Amygdala (tissue), 56 donors: ENCODE results near the gene DHRS2.

ENCODE experiments used
- DNase-seq, 56 donors: peaks; one replicate each; lab custom pipeline; 2025; lab: John Stamatoyannopoulos, UW

Gene DHRS2

DNA sequence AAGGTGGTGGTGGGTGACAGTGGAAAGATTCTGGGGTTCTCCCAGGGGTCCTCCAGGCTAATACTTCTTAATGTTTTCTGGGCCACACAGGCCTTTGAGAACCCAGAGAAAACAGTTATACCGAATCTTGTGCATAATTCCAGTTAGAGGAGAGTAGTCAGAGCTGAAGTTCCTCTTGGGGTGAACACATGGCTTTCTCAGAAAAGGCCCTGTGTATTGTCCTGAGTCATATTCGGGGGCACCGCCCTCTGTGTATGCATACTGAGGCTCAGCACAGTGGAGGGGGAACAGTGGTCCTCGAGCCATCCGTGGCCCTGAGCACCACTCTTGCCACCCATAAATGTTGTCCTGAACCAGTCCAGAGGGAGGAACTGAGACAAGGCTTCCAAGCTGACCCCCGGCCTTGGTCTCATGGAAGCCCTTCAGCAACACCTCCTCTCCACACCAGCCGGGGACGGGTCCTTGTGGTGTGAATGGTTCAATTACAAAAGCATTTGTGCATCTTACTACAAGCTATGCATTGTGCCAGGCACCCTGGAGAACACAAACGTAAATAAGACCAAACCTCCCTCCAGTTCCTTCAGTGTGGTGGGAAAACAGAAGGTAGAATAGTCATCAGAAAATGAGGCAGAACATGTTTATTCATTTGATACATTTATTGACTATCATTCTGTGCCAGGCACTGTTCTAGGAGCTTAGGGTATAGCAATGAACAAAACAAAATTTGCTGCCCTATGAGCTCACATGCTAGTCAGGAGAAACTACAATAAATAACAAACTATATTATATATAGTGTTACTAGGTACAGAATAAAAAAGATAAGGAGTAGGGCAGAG, 9.9 kb downstream of the DHRS2 start:
- no peak for DNase-seq

DNA sequence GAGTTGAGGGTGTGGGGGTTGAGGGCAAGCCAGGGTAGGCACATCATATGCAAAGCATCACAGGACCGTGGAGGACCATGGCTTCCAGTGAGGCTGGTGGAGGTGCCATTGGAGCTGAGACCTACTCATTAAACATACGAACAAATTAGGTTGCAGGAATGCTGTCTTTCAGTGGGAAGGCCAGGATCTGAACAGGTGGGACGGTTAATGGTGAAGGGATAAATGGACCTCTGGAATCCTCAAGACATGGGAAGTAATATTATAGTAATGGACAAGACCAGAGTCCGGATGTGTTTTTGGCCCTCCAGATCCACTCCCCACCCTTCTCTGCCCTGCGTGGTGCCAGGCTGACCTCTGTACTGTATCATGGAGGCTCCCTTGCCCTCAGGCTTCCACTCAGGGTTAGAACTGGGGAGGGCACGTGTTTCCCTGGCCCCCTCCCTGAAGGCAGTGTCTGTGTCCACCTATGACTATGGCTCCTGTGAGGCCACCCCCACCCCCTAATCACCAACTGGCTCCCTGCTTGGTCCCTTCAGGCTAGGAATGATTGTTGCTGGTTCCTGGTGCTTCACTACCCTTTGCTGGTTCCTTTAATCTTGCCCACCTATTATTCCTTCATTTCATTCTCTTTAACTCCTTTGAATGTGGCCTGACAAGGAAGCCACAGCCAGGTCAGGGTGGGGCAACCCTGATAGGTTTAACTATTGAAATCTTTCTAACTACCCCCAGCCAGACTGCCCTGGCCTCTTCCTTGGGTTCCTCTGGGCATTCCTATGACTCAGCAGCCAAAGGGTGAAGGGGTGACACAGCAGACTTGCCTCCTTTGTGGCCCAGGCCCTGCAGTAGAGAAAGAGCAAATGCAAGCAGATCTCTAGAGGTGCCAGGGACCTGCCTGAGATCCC, 10.7 kb downstream of the DHRS2 start:
- no peak for DNase-seq

DNA sequence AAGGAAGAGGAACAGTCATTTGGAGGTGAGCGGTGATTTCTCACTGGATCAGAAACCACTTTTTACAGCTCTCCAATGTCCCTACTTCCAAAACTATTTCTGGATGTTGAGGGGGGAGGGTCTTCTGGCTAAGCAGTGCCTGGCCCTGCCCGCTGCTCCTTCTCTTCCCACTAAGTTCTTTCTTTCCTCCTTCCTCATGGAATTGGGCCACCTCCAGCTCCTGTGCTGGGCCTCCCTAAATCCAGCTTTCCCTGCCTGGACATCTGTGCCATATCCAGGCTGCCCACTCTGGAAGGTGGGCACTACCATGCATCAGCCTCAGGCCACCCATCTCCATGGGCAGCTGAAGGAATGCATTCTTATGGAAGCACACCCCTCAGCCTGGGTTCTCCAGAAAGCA, 11.5 kb downstream of the DHRS2 start:
- no peak for DNase-seq

DNA sequence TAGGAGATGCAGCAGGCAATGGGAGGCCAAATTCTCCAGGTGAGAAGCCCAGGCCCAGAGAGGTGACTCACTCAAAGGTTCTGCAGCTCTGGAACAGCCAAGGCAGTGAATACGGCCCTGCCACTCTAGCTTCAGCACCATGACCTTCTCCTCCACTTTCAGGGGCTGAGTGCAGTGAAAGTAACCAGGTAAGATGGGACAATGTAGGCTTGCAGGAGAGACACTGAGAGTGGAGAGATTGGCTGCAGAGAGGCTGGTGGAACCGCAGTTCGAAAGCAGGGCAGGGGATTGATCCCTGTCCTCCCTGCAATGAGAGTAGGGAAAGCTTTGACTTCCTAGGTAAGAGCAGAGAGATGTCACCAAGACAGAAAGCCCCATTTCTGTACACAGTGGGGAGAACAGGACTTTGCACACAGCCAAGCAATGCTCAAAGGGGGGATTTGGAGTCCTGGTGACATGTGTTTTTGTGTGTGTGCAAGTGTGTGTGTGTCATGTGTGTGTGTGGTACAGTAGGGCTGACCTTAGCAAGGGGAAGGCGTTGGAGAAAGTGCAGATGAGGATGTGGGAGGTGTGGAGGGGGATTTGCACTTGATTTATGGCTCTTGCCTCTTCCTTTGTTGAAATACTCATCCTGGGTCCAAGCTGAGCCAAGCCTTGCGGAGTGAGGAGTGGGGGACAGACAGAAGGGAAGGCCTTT, 12.7 kb downstream of the DHRS2 start:
- DNase-seq = no peak

DNA sequence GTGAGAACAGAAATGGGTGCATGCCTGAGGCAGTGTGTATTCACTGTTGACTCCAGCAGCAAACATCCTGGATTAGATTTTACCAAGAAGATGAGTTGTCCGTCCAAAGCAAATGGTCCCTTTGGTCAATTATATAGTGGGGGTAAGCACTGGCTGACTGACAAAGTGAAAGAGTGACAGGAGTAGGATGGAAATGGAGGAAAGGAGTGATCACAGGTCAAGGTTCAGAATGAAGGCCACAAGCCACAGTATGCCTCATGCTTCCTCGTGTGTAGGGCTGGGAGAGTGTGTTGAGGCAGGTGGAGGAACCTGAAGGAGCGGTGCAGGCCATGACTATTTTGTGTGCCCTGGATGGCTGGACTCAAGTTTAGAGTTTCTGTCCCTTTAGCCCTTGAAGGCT, 14.3 kb downstream of the DHRS2 start:
- no peak for DNase-seq

DNA sequence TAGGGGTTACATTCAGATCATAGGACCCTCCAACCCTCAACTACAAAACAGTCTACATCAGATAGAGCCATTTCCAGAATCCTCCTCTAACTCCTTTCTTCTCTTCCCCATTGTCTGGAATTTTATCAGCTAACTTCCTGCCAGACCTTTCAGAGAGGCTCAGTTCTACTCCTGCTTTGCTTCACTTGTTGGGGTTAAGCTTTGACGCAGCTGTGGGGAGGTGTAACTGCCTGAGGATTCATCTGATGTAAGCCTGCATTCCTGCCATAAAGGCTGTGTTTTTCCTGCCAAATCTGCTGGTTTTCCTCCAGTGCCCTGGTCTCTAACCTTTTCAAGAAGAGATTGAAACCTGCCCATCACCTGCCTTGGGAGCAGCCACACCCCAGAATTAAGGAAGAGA, 16.9 kb downstream of the DHRS2 start:
- DNase-seq = no peak

DNA sequence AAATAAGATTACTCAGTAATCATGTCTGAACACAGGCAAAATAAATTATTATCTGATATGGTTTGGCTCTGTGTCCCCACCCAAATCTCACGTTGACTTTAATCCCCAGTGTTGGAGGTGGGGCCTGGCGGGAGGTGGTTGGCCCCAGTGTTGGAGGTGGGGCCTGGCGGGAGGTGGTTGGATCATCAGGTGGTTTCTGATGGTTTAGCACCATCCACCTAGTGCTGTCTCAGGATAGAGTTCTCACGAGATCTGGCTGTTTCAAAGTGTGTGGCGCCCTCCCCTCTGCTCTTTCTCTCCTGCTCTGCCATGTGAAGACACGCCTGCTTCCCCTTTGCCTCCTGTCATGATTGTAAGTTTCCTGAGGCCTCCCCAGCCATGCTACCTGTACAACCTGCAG, 18.1 kb downstream of the DHRS2 start:
- no peak for DNase-seq

DNA sequence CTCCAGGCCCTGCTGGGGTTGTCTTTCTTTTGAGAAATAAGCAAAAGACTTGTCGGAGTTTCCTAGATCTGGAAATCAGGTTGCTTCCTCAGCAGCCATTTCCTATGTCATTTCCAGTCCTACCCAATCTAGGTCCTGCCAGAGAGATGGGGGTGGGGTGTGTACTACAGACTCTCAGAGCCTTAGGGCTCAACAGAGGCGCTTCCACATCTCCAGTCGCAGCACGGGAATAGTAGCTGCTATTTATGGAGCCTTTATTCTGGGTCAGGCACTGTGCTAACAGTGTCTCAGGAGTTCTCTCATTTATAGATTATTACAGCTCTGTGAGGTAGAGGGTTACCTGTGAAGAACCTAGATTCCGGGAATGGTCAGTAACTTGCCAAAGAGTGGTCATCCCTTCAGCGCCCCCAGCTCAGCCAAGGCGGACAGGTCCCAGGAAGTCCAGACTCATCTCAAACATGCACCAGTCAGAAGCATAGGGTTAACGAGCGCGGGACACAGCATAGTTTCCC, 21.9 kb downstream of the DHRS2 start:
- no peak for DNase-seq

DNA sequence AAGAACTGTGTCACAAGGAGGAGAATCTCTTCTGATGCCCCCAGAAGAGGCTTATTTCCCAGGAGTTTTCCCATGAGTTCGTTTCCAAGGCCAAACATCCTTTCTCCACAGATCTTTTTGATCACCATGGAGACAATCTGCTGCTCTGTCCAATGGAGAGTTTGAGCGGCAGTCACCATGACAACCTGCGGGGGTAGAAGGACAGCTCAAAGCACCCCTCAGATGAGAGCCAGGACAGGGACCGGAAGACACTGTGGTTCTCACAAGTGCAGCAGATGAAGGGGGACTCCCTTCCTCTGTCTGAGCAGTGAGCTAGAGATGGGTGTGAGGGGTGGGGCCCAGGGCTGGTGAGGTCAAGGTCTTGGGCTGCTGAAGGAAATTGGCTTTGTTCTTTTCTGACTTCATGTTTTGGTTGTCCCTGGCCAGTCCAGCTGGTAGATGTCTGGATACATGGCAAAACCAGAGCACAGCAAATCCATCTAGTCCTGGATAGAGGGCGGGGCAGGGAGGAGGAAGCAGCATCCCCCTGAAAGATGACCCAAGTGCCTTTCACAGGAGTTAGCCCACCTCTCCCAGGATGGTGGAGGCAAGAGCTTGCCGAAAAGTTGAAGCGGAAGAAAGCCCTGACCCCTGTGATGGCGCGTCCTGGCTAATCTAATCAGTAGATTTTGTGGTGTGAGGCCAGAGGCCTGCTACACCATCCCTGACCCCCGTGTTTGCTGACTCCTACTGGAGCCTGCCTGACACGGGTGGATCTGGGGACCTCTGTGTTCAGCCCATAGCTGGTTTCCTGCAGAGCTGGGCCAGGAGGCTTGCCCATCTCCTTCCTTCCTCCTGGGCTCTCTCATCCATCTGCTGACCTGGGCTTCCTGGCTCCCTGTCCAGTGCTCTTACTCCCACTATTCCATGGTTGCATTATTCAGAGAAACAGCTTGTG, 24.4 kb downstream of the DHRS2 start:
- peak in 33 of 56 donors; percentile 6 to 63 (median 28) for DNase-seq

DNA sequence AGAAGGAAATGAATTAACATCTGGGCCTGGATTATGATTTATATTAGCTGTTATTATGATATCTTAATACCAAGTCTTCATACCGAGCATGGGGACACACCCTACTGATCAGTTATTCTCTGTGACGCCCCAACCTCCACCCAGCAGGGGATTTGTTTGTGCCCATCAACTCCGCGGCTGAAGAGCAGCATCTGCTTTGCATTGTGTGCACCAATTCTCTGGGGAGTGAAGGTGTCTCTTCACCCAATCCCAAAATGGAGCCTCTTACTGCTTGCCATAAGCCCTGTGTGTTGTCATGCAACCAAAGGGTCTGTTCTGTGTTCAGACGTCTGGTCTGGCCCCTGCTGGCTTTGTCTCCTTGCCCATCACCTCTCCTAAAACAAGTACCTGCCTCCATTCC, 25.4 kb downstream of the DHRS2 start:
- DNase-seq = no peak

DNA sequence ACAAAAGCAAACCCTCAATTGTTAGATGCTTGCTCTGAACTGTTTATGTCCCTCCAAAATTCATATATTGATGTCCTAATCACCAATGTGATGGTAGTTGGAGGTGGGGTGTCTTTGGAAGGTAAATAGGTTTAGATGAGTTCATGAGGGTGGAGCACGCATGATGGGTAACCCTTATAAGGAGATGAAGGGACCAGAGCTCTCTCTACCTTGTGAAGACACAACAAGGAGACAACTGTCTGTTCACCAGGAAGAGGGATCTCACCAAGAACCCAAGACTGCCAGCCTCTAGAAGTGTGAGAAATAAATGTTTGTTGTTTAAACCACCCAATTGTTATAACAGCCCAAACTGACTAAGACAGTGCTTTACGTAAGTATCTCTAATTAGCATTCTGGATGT, 27.0 kb downstream of the DHRS2 start:
- DNase-seq = no peak

DNA sequence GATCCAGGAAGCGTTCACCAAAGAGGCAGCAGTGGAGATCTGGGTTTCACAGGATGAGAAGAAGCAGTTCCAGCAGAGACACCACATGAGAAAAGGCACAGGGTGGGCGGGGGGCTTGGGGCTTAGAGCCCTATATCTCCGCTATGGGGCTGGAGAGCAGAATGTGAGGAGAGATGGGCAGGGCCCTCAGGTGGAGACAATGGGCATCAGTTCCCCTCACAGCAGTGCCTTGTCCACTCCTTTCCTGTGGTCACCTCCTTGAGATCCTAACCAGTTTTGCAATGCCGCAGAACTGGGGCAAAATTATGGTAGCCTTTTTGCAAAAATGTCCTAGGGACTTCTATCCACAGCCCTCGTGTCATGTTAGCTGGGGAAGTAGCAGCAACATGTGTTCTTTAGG, 27.5 kb downstream of the DHRS2 start:
- DNase-seq = no peak

DNA sequence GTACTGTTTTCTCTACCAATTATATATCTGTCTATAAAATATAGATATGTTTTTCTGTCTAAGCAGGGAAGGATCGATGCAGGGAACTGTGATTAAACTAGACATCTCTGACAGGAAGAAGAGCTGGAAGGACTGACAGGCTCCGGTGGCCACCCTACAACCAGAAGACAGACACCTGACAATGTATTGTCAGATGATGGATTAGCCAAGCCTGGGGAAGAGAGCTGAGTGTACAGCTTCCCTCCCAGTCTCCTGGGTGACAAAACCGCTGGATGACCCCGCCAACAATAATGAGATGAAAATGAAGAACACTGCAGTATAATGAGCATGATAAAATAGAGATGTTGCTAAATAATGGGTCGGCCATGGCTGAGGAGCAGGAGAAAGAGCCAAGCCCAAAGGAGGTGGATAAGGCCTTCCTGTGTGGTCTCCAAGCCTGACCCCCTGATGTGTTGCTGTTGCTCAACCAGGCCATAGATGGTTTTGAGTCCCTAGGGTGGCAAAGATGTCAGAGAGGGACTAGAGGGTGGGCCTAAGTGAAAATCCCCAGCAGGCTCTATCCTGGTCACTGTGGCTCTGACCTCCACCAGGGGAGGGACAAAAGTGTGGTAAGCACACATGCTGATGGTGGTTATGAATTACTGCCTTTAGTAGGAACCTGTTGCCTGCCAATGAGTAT, 28.2 kb downstream of the DHRS2 start:
- no peak for DNase-seq

DNA sequence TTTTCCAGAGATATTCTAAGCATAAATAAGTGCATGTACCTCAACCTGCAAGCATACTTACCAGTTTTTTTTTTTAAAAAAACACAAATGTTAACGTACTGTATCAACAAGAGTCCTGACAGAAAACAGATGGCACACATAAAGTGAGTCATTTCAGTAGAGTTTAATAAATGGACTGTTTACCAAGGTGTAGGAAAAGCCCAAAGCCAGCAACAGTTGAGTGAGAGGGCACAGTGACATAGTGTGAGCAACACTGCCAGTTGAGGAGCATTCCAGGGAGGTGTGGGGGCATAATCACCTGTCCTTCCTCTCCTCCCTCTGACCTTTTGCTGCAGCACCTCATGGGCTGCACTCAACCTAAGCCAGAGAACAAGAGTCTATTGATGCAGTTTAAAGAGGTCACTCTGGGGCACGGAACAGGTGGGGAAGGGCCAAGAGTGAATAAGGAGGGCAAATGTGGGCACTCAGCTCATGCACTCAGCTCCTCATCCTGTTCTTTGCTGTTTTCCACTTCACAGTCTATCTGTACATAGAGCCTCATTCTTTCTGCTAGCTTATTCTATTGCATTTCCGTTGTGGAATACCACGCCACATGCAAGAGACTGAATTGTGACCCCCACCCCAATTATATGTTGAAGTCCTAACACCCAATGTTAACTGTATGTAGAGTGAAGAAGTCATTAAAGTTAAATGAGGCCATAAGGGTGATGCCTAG, 29.3 kb downstream of the DHRS2 start:
- peak in 1 of 56 donors; percentile 8 for DNase-seq

DNA sequence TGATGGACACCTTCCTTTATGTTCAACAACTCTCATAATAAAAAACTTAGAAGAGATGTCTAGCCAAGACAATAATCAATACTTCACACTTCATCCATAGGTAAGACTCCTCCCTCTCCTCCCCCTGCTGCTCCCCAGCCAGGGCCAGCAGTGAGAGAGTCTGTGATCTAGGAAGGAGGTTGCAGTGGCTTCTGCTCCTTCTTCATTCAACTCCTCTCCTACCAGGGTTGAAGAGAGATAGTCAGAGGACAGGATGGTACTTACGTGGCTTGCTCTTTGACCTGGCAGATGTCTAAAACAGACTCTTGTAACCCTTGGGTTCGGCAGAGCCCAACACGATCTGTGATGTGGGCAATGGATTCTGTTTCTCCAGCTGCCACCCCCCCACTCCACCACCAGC, 31.0 kb downstream of the DHRS2 start:
- DNase-seq = no peak

DNA sequence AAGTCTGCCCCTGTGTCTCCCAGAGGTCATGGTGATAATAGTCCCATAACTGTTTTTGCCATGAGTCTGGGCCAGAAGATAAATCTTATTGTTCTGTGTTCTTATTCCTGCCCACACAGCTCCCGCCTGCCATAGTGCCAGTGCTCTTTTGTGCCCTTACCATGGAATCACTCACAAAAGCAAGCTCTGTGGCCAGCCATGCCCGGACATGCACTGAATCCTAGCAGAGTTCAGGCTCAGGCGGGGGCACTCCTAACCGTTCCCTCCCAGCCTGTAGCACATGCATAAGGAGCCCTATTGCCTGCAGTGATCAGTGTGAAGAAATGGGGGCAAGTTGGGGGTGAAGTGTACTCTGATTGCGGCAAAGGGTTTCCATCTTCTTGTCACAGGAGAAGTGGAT, 33.3 kb downstream of the DHRS2 start:
- DNase-seq = no peak

DNA sequence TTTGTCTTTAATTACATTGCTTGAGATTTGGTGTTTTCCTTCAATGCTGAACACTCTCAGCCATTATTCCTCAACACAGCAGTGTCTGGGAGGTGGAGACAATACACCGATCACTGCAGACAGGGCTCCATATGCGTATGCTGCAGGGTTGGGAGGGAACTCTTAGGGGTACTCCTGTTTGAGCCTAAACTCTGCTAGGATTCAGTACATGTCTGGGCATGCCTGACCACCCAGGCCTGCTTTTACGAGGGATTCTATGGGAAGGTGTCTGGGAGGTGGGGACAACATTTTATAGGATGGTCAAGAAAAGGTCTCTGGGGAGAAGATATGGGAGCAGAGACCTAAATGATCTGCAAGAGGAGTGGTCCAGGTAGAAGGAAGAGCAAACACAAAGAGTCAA, 34.3 kb downstream of the DHRS2 start:
- no peak for DNase-seq

DNA sequence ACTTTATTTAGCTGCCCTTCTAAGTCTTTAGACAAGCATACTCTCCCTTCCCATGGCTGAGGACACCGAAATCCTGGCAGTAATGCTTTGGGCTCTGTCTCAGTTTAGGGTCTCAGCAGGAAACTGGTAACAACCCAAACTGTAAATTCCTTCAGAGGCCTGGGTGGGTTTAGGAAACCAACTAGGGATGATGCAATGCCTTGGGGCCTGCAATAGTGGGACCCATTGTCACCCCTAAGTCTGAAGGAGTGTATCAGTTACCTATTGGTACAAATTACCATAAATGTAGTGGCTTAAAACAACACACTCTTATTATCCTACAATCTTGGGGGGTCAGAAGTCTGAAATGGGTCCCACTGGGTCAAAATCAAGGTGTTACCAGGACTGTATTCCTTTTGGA, 36.0 kb downstream of the DHRS2 start:
- DNase-seq = no peak

DNA sequence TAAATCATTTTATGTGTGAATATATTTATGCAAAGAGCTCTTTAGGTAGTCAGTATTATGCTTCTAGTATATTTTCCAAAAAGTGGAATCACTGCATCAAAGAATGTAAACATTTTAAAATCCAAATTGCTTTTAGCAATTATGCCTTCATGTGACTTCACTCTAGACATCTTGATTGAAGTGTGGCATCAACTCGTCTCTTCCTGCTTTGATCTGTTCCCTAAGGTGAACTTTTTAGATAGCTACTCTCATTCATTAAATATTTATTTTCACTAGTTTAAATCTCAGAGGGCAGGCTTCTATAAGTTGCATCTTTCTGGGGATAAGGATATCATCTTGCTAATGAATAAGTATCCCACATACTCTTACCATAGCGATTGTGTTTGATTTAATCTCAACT, 39.2 kb downstream of the DHRS2 start:
- DNase-seq = no peak
